PC-9 (cell line): ENCODE results near the gene GRM3.

ENCODE experiments used
- CTCF ChIP-seq: fragments of 200-600 bp; sonication (generic); conservative IDR thresholded peaks from 2 replicates; pipeline ENCODE4 v1.6.1; 2017; ENCODE audit warnings: mixed run types, antibody characterized with exemption, mild to moderate bottlenecking, moderate library complexity
- EZH2 ChIP-seq: fragments of 200-600 bp; sonication (generic); IDR thresholded peaks from 2 replicates; pipeline ENCODE4 v1.8.0; 2017; ENCODE audit warnings: antibody characterized with exemption, low read depth

DNA sequence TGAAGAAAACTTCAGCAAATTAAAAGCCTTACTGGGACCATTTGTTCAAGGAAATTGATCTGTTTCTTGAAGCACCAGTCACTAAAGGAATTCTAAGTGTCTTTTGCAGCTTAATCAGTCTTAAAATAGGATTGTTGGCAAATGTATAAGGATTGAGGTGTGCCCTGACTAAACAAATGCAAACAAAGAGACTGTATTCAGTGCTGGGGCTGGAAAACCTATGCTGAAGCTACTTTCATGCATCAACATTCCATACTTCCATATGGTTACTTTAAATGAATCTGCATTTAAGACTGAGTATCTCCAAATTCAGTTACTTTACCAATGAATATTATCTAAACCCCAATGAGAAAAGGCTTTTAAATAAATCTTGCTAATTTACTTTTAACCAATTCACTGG is 232.4 kb downstream of the GRM3 start:
- TF ChIP-seq CTCF (no peak), EZH2 (no peak)
